K562 (cell line): Measurements from ENCODE around the gene ARHGAP24.

Experiments used
- ARID2 ChIP-seq: fragments of 450-650 bp; IDR thresholded peaks from 2 replicates; pipeline ENCODE4 v1.6.1; 2017; ENCODE audit warnings: antibody characterized with exemption, mild to moderate bottlenecking
- CBX1 ChIP-seq: sonication (generic); IDR thresholded peaks from 2 replicates; pipeline ENCODE4 v1.6.1; 2016; ENCODE audit warnings: antibody characterized with exemption, low read depth, mild to moderate bottlenecking
- CHCHD3 ChIP-seq: fragments of 250-450 bp; sonication (Bioruptor Pico); IDR thresholded peaks from 2 replicates; pipeline ENCODE4 v2.1.2; 2022; ENCODE audit warnings: mild to moderate bottlenecking
- ETV6 ChIP-seq, 3 experiments: fragments of 150-350 bp in 1 of 3; sonication (generic) in 1 of 3; formaldehyde crosslinking in 1 of 3; IDR thresholded peaks; 2 replicates each; pipeline versions ENCODE4 v1.6.1 to v1.8.0; 2014 to 2022; ENCODE audit warnings: borderline replicate concordance in 2 of 3, low read depth in 2 of 3, antibody characterized with exemption in 1 of 3, low read length in 1 of 3, mild to moderate bottlenecking in 1 of 3, missing genetic modification reagents in 1 of 3
- KLF6 ChIP-seq: fragments of 250-450 bp; sonication (Bioruptor Pico); IDR thresholded peaks from 2 replicates; pipeline ENCODE4 v1.4.0; 2020; ENCODE audit warnings: mild to moderate bottlenecking, moderate library complexity, borderline replicate concordance
- PRDM10 ChIP-seq: fragments of 450-650 bp; IDR thresholded peaks from 2 replicates; pipeline ENCODE4 v1.6.1; 2018; ENCODE audit not compliant: partially characterized antibody
- WHSC1 ChIP-seq: IDR thresholded peaks from one replicate; pipeline ENCODE4 v1.6.1; 2012; ENCODE audit warnings: low read length, control low read depth, inconsistent platforms
- ZFP36 ChIP-seq: fragments of 150-350 bp; IDR thresholded peaks from 2 replicates; pipeline ENCODE4 v1.6.1; 2018; ENCODE audit warnings: low read length, low read depth; ENCODE audit not compliant: partially characterized antibody
- ZNF639 ChIP-seq, 2 experiments: fragments of 200-800 bp in 1 of 2; sonication (Bioruptor generic) in 1 of 2; sonication (generic) in 1 of 2; formaldehyde crosslinking in 1 of 2; IDR thresholded peaks in 1 of 2; conservative IDR thresholded peaks in 1 of 2; 2 replicates each; pipeline versions ENCODE4 v1.5.0 to v1.6.1; 2016 to 2020; ENCODE audit warnings: missing compliant biosample characterization in 1 of 2, missing genetic modification characterization in 1 of 2, missing genetic modification reagents in 1 of 2

GRCh38 chr4:85834934-85835333, 360.0 kb downstream of the ARHGAP24 start:
- no peak for TF ChIP-seq PRDM10
- no peak for TF ChIP-seq CHCHD3 (CRISPR knock-in tag)
- no peak for TF ChIP-seq ARID2
- no peak for TF ChIP-seq ETV6 (IDR thresholded peaks at IDR 0.05; ENCODE audit: borderline replicate concordance in 1 of 2, low read depth in 2 of 2, low read length in 1 of 2)
- TF ChIP-seq ETV6 (CRISPR knock-in tag; IDR thresholded peaks at IDR 0.05; ENCODE audit: borderline replicate concordance) = no peak
- TF ChIP-seq WHSC1 = no peak
- TF ChIP-seq KLF6 (CRISPR knock-in tag) = no peak
- no peak for TF ChIP-seq ZNF639 (CRISPR knock-in tag; conservative IDR thresholded peaks at IDR 0.05 in 1 of 2, IDR thresholded peaks at IDR 0.05 in 1 of 2)
- no peak for TF ChIP-seq CBX1
- no peak for TF ChIP-seq ZFP36
